GM12872 (cell line): ENCODE measurements around the gene RCBTB2.

Source experiments
- CTCF ChIP-seq: IDR thresholded peaks from 3 replicates; pipeline ENCODE4 v1.5.1; 2011; ENCODE audit warnings: low read depth, mild to moderate bottlenecking, low read length, moderate library complexity; ENCODE audit not compliant: insufficient read depth

Gene RCBTB2

DNA sequence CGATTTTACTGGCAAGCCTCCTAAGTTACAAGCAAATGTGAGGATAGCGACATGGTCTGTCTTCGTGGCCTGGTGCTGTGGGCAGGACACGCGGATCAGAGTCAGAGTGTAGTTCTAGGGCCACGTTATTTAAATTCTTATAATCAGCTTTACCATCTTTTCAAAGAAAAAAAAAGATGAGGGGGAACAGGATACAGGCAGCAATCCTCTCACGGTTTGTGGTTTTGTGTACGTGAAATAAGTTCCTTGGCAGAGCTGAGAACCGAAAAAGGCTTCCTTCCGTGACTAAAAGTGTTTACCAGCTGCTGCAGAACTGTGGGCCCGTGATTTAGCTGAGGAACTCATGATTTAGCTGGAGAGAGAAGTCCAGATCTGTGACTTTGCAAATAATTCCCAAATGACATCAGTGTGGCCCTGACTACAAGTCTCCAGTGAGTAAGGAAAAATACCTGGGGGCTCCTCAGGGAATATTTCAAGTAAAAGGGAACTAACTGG lies 27.2 kb downstream of the RCBTB2 start:
- no peak for TF ChIP-seq CTCF

- no peak for TF ChIP-seq CTCF
Observed at GRCh38 chr13:48505012-48505411, 27.9 kb downstream of the RCBTB2 start.

- TF ChIP-seq CTCF, result no peak
Observed at GRCh38 chr13:48504606-48505005, 28.3 kb downstream of the RCBTB2 start.

DNA sequence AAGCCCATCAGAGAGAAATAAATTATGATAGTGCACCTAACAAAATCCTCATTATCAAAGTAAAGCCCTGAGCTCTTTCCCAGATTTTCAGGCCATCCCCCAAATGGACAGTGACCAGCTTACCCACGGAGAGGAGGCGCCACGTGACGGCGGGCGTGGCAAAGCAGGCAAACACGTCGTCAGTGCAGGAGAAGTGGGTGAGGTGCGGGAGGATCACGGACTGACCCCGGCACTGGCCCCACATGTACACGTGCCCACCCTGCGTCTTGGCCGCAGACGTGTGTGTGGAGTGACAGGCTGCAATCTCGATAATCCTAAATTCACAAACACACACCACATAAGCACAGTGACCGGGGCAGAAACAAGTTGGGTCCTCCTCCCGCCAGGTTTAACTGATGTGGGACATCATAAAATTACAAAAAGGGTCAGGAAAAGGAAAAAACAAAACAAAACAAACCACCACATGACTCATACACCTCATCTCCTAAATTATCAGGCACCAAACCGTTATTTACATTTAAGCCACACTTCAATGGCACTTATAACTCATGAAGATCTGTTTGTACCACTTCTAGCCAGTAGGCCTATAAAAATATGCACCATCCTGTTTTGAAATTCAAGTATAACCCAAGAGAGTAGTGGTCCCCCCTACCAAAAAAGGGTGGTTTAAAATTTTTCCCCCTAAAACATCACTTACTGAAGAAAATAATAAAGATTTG lies 30.1 kb downstream of the RCBTB2 start:
- TF ChIP-seq CTCF, result no peak

- TF ChIP-seq CTCF, result no peak
Observed at GRCh38 chr13:48501705-48502104, 31.2 kb downstream of the RCBTB2 start.

GRCh38 chr13:48500652-48501197 lies 32.2 kb downstream of the RCBTB2 start:
- no peak for TF ChIP-seq CTCF

DNA sequence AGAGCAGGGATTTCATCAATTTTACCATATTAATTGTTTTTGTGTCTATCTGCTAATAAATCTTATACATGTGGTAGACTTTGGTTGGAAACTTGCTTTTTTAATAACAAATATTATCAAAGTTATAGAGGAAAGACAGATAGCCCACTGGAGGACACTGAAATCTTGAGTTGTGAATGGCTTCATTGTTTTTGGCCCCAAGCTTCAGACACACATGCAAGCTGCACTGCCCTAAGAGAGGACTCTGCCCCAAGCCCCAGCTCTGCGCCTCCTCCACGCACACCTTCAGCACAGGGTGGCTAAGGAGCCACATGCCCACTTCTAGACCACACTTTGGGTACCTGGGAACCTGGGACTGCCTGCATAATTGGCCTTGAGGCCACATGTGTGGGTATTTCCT lies 35.2 kb downstream of the RCBTB2 start:
- no peak for TF ChIP-seq CTCF
